SU-DHL-6 (cell line): ENCODE data around the gene ERF.

Experiments used
- H2AFZ ChIP-seq: fragments of 200-600 bp; sonication (generic); 2 replicates; pipeline ENCODE4 v1.6.1; 2014; ENCODE audit warnings: low read depth, mild to moderate bottlenecking, moderate library complexity, mixed read lengths, antibody characterized with exemption, low read length; ENCODE audit not compliant: severe bottlenecking
- H3F3A ChIP-seq: fragments of 200-600 bp; shearing (Covaris generic); 2 replicates; pipeline ENCODE4 v1.6.0; 2016; ENCODE audit warnings: antibody characterized with exemption, mild to moderate bottlenecking; ENCODE audit not compliant: insufficient read depth
- H3K27ac ChIP-seq: fragments of 200-600 bp; sonication (generic); 2 replicates; pipeline ENCODE4 v1.5.1; 2016; ENCODE audit warnings: low read depth, mild to moderate bottlenecking, low read length, moderate library complexity, mixed read lengths
- H3K27me3 ChIP-seq: fragments of 200-600 bp; sonication (generic), shearing (Covaris generic); 2 replicates; pipeline ENCODE4 v1.6.0; 2014; ENCODE audit warnings: mild to moderate bottlenecking, low read length
- H3K36me3 ChIP-seq: fragments of 200-600 bp; sonication (generic); 2 replicates; pipeline ENCODE4 v1.6.1; 2014; ENCODE audit warnings: mild to moderate bottlenecking, low read length, mixed read lengths
- H3K4me2 ChIP-seq: fragments of 300-600, 200-600 bp; shearing (Covaris generic), sonication (generic); 2 replicates; pipeline ENCODE4 v1.6.0; 2014; ENCODE audit warnings: low read length, low read depth, mild to moderate bottlenecking; ENCODE audit not compliant: poor library complexity, severe bottlenecking
- H3K4me3 ChIP-seq: fragments of 200-600 bp; sonication (generic); 2 replicates; pipeline ENCODE4 v1.5.1; 2014; ENCODE audit warnings: antibody characterized with exemption, low read length, mild to moderate bottlenecking, mixed read lengths; ENCODE audit not compliant: insufficient read depth, poor library complexity, severe bottlenecking
- H3K79me2 ChIP-seq: fragments of 200-600 bp; sonication (generic); 2 replicates; pipeline ENCODE4 v1.6.1; 2014; ENCODE audit warnings: mild to moderate bottlenecking, low read length, moderate library complexity; ENCODE audit not compliant: insufficient read depth
- H3K9ac ChIP-seq: fragments of 200-600 bp; sonication (generic); 2 replicates; pipeline ENCODE4 v1.7.0; 2014; ENCODE audit warnings: mild to moderate bottlenecking, low read length
- H3K9me2 ChIP-seq: fragments of 200-600 bp; sonication (generic); replicated peaks from 2 replicates; pipeline ENCODE4 v1.6.1; 2014; ENCODE audit warnings: low read length; ENCODE audit not compliant: insufficient read depth
- H3K9me3 ChIP-seq: fragments of 200-600 bp; sonication (generic); 2 replicates; pipeline ENCODE4 v1.6.1; 2014; ENCODE audit warnings: low read length, mixed read lengths; ENCODE audit not compliant: insufficient read depth
- H4K20me1 ChIP-seq: fragments of 200-600 bp; sonication (generic); 2 replicates; pipeline ENCODE4 v1.6.1; 2014; ENCODE audit warnings: low read depth, mild to moderate bottlenecking, antibody characterized with exemption, low read length, moderate library complexity, mixed read lengths
- EZH2phosphoT487 ChIP-seq: fragments of 200-600 bp; sonication (generic), shearing (Covaris generic); conservative IDR thresholded peaks from 2 replicates; pipeline ENCODE4 v1.6.1; 2018; ENCODE audit warnings: mild to moderate bottlenecking, antibody characterized with exemption, low read length, moderate library complexity, mixed read lengths
- TF ChIP-seq, protein P1 (sequence below): fragments of 200-600 bp; sonication (generic); IDR thresholded peaks from one replicate; pipeline ENCODE4 v1.5.1; 2017; ENCODE audit warnings: antibody characterized with exemption, mild to moderate bottlenecking, low read length, moderate library complexity; ENCODE audit not compliant: insufficient read depth, poor library complexity, severe bottlenecking

The ERF gene

DNA sequence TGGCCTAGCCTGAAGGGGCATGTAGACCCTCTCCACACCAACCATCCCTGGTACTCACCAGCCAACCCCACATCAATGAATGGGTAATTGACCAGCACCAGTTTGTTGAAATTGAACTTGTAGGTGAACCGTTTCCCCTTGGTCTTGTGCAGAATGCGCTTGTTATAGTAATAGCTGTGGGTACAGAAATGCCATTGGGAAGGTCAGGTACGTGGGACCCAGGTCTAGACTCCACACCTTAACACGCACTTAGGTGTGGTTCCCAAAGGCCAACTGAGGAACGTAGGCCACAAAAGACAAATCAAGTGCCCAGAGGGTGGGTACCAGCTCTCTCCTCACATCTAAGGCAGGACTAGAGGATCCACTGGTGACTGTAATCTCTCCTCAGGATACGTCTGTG, 5.2 kb downstream of the ERF start:
- Histone ChIP-seq H3K4me3 (no peak overlapping the region), H3K79me2 (peaks cover 15% of the 10 kb centered on the region; the same call in 1 of the 2 replicates), H2AFZ (no peak overlapping the region), H3K4me2 (no peak overlapping the region), H3K9me3 (no peaks in the 10 kb centered on the region), H3K9me2 (no peaks in the 10 kb centered on the region), H3K27ac (no peak overlapping the region), H4K20me1 (no peaks in the 10 kb centered on the region), H3K9ac (no peak overlapping the region), H3K36me3 (no peaks in the 10 kb centered on the region), H3F3A (peaks cover 15% of the 10 kb centered on the region; the same call in 1 of the 2 replicates), H3K27me3 (no peaks in the 10 kb centered on the region)
- TF ChIP-seq EZH2phosphoT487 = no peak
- TF ChIP-seq, protein P1, sequence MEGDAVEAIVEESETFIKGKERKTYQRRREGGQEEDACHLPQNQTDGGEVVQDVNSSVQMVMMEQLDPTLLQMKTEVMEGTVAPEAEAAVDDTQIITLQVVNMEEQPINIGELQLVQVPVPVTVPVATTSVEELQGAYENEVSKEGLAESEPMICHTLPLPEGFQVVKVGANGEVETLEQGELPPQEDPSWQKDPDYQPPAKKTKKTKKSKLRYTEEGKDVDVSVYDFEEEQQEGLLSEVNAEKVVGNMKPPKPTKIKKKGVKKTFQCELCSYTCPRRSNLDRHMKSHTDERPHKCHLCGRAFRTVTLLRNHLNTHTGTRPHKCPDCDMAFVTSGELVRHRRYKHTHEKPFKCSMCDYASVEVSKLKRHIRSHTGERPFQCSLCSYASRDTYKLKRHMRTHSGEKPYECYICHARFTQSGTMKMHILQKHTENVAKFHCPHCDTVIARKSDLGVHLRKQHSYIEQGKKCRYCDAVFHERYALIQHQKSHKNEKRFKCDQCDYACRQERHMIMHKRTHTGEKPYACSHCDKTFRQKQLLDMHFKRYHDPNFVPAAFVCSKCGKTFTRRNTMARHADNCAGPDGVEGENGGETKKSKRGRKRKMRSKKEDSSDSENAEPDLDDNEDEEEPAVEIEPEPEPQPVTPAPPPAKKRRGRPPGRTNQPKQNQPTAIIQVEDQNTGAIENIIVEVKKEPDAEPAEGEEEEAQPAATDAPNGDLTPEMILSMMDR = no peak

DNA sequence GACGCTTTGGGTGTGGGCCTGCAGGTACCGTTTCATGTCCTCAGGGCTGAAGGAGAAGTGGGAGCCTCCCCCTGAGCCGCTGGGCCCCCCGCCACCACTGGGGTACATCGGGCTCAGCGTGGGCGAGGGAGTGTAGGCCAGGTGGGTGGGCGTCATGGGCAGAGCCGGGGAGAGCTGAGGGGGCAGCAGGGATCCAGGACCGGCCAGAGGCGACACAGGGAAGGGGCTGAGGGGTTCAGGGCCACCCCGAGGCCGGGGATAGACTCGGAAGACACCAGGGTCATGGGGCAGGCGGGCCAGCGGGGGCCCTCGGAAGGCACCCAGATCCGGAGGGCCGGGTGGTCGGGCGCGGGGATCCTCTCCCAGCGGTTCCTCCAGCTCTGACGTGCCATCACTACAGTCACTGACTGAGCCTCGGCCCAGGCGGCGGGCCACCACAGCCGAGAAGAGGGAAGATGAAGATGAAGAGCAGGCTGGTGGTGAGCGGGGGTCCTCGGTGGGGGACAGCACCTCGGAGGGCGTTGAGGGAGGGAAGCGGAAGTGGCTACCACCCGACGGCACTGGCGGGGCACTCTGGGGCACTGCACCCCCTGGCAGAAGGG, 5.7 kb downstream of the ERF start:
- Histone ChIP-seq H3K4me2 (no peak overlapping the region), H3K27ac (no peak overlapping the region), H2AFZ (no peak overlapping the region), H3F3A (peaks cover 16% of the 10 kb centered on the region), H3K9ac (no peak overlapping the region), H3K4me3 (no peak overlapping the region), H3K9me3 (no peaks in the 10 kb centered on the region), H3K27me3 (no peaks in the 10 kb centered on the region), H3K9me2 (no peaks in the 10 kb centered on the region), H3K36me3 (no peaks in the 10 kb centered on the region), H4K20me1 (no peaks in the 10 kb centered on the region), H3K79me2 (peaks cover 12% of the 10 kb centered on the region; the same call in 1 of the 2 replicates)
- TF ChIP-seq EZH2phosphoT487 = no peak
- TF ChIP-seq, protein P1 = no peak

DNA sequence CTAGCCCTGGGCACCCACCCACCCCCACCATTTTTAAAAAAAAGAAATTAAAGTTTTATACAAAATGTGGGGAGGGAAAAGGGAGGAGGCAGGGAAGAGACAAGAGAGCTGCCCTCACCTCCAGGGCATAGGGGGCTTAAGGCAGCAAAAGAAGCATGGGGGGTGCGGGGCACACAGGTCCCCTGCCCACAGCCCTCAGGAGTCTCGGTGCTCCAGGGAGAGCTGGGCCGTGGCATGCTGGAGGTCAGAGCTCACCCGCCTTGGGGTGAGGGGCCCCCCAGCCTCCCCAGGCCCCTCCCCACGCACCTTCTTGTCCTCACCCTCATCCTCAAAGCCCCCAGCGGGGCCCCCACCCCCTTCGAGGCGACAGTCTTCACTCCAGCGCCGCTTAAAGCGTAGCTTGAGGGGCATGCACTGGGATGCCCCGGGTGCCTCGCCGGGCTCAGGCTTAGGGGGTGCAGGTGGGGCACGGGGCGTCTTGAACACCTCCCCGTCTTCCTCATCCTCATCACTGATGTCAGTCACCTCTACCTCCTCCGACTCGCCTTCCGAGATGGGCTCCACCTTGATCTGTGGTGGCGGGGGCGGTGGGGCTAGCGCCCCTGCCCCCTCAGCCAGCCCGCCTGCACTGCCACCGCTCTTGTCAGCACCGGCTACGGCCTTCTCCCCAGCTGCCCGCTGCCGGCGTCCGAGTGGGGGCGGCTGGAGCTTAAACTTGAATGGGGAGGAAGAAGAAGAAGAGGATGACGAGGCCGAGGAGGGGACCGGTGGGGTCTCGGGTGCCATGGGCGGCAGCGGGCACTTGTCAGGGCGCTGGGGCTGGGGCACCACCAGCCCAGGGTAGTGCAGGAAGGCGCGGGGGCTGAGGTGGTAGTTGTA, 6.4 kb downstream of the ERF start:
- no peak overlapping the region for H3K4me3 ChIP-seq
- H4K20me1 ChIP-seq = no peaks in the 10 kb centered on the region
- H3K27me3 ChIP-seq = no peaks in the 10 kb centered on the region
- H3K9me3 ChIP-seq = no peaks in the 10 kb centered on the region
- no peak for TF ChIP-seq EZH2phosphoT487
- TF ChIP-seq, protein P1 = no peak
- no peak overlapping the region for H2AFZ ChIP-seq
- peaks cover 19% of the 10 kb centered on the region for H3F3A ChIP-seq
- no peak overlapping the region for H3K27ac ChIP-seq
- H3K9me2 ChIP-seq = no peaks in the 10 kb centered on the region
- H3K4me2 ChIP-seq = no peak overlapping the region
- no peak overlapping the region for H3K9ac ChIP-seq
- H3K79me2 ChIP-seq = peaks cover 12% of the 10 kb centered on the region; the same call in 1 of the 2 replicates
- no peaks in the 10 kb centered on the region for H3K36me3 ChIP-seq
